ENCODE measurements around the gene SPRING1.
A peak's percentile ranks its signal among the peaks of the same experiment; 100 is the strongest.
"Not testable (repeated sequence)": the region's sequence is repeated elsewhere in the genome, so short reads cannot be mapped to it uniquely, and the experiment has no call there.

The SPRING1 gene

DNA sequence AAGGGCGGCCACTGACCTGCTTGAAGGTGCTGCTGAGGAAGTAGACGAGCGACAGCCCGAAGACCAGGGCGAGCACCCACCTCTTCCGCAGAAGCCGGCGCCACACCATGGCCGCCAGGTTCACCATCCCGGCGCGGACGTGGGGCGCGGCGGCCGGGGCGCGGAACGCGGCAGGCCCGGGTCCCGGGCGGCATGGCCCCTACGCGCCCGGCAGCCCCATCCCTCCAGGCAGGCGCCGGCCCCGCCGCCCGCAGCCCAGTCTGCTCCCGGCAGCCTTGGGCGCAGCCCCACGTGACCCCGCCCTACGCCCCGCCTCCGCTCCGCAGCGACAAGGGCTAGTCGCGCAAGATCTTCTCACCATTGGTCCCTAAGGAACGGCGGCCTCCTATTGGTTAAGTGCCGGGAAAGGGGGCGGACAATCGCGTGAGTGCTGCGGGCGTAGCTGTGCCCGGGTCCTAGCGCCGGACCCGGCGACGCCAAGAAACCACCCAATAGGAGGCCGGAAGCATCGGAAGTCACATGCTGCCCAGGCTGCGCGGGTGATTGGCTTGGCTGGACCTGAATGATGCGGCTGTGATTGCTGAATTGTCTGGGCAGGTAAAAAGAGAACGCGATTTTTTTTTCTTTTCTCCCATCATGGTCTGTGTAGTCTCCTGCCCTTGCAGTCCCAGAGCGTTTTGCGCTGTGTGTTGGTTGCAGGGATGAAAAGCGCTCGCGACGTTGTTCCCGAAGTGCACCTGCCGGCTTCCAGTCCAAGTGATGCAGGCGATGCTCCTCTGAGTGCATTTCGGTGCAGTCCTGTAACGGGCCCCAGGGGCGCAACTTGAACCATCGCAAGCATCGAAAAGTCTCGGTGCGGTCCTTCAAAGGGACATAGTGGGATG, at the start of gene SPRING1, which contains the start of gene RNFT2:
SPRING1 (minus strand) TSS at position 296 of the 884 bp plus-strand sequence; CDS start at position 127, 169 bp downstream.
RNFT2 (plus strand) TSS at position 542 of the 884 bp plus-strand sequence. CDS start 2,183 bp downstream, outside the sequence.
- DNase-seq, result peak; percentile 99

- DNase-seq, result peak; percentile 13
These were observed 46.4 kb upstream of the SPRING1 start for GRCh38 chr12:116784238-116784612.

DNA sequence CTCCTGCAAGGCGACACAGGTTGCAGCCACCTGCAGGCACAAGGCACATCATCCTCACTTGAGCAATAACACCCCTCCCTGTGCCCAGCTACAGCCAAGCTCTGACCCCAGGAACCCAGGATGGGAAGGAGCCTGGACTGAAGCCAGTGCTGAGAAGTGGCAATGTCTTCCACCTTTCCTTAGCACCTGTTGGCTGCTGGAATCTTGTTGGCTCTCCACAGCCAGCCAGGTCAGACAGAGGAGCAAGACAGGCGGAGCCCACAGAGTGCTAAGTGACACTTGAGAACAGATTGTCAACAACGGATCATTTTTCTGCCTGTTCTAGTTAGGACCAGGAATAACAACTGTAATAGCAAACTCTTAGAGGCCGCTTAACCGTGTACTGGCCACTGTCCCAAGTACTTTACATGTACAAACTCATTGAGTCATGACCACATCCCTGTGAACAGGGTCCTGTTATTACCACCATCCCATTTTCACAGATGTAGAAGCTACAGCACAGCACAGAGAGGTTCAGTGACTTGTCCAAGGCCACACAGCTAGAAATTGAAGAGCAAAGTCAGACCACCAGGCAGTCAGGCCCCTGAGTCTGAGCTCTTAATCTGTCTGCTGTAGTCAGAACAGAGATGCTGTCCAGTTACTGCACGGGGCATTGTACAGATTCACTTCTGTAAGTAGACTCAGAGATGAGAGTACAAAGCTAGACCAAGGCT, 45.8 kb upstream of the SPRING1 start:
- no peak for DNase-seq

GRCh38 chr12:116780942-116781341, 43.1 kb upstream of the SPRING1 start:
- no peak for DNase-seq

- no peak for DNase-seq
These were observed 41.7 kb upstream of the SPRING1 start for GRCh38 chr12:116779597-116779996.

DNA sequence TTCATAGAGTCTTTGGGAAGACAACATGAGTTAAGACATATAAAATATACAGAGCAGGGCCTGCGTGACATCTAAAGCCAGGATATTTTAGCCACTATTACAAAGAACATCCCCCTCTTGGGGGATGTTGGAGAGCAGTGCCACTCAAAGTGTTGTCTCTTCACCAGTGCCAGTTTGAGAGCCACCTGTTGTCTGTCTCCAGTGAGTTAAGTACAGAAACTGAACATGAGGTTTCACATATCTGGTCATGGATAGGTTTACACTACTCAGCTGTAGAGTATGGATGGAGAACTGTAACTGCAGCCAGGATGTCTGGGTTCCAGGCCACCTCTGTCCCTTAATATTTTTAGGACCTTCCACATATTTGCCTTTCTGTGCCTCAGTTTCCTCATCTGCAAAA, 39.4 kb upstream of the SPRING1 start:
- no peak for DNase-seq

GRCh38 chr12:116774020-116774419, 36.2 kb upstream of the SPRING1 start:
- no peak for DNase-seq

GRCh38 chr12:116773276-116773731, 35.4 kb upstream of the SPRING1 start:
- no peak for DNase-seq

DNA sequence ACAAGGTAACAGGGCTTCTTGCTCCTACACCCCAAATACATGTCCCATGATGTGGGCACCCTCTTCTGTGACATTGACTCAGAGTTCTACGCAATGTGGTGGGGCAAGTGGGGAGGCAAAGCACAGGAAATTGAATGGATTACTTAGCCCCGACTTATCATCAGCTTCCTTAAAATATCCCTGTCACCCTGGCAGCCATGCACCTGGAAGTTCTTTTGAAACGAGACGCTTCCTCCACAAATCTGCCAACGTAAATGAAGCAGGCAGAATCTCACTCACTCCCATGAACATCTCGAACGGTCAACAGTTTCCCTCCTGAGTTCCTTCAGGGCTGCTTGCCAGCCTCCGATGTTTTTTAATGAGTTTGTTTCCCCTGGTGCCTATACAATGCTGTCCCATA, 33.8 kb upstream of the SPRING1 start:
- no peak for DNase-seq

GRCh38 chr12:116766746-116767145, 28.9 kb upstream of the SPRING1 start:
- DNase-seq, result no peak

GRCh38 chr12:116766285-116766684, 28.4 kb upstream of the SPRING1 start:
- no peak for DNase-seq

DNA sequence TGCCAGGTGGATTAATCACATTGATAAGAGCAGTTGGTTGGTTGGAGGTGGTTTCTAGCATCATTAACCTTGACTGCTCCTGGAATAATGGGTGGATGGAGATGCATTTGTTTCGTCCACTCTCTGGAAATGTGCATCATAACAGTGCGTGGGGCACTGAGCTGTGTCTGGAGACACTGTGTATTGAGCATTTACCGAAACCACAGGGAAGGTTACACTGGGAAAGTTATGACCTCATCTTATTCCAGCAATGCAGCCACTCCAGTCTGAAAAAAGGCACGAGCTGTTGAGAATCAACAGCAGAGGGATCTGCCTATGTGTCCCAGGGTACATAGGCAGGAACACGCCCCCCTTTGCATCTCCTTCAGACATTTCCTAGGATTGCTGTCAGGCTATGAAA, 27.4 kb upstream of the SPRING1 start:
- no peak for DNase-seq

- DNase-seq, result no peak
These were observed 23.6 kb upstream of the SPRING1 start for GRCh38 chr12:116761499-116761898.

DNA sequence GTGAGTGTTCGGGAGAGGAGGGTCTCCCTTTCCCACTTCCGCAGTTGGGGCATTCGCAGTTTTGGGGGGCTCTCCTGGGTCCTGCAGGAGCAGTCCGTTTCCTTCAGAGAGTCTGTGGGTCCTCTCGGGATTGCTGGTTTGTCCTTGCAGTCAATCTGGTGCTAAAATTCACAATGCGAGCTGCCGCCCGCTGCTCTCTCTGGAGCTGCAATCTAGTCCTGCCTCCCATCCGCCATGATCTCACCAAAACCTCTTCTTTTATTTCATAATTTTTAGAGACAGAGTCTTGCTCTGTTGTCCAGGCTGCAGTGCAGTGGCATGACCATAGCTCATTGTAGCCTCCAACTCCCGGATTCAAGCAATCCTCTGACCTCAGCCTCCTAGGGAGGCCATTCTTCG, 22.8 kb upstream of the SPRING1 start:
- no peak for DNase-seq

- DNase-seq, result peak; percentile 44
These were observed 22.1 kb upstream of the SPRING1 start for GRCh38 chr12:116759783-116760621.

DNA sequence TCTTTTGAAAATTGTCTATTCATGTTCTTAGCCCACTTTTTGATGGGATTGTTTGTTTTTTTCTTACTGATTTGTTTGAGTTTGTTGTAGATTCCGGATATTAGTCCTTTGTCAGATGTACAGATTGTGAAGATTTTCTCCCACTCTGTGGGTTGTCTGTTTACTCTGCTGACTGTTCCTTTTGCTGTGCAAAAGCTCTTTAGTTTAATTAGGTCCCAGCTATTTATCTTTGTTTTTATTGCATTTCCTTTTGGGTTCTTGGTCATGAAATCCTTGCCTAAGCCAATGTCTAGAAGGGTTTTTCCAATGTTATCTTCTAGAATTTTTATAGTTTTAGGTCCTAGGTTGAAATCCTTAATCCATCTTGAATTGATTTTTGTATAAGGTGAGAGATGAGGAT, 16.9 kb upstream of the SPRING1 start:
- DNase-seq, result not testable (repeated sequence)

GRCh38 chr12:116754097-116754496, 16.2 kb upstream of the SPRING1 start:
- DNase-seq, result not testable (repeated sequence)

DNA sequence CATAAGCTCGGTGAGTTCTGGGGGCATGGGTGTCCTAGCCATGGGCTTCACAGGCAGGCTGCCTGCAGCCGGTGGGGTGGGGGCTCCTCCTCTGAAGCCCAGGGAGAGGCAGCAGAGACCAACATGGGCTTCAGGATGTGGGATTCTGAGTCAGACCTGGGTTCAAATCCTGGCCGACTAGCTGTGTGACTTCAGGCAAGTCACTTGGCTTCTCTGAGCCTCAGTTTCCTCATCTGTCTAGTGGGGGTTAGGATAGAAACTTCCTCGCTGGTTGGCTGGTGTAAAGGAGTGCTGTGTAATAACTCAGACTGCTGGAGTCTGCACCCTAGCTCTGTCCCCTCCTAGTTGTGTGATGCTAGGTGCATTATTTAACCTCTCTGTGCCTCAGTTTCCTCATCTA, 12.4 kb upstream of the SPRING1 start:
- DNase-seq, result no peak

DNA sequence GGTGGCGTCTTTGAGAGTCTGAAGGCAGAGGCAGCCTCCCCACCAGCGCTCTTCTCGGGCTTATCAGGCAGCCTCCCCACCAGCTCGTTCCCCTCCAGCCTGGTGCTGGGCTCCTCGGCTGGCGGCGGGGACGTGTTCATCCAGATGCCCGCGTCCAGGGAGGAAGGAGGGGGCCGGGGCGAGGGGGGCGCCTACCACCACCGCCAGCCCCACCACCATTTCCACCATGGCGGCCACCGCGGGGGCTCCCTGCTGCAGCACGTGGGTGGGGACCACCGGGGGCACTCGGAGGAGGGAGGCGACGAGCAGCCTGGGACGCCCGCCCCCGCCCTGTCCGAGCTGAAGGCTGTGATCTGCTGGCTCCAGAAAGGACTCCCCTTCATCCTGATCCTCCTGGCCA, 12.0 kb upstream of the SPRING1 start:
- DNase-seq, result no peak

DNA sequence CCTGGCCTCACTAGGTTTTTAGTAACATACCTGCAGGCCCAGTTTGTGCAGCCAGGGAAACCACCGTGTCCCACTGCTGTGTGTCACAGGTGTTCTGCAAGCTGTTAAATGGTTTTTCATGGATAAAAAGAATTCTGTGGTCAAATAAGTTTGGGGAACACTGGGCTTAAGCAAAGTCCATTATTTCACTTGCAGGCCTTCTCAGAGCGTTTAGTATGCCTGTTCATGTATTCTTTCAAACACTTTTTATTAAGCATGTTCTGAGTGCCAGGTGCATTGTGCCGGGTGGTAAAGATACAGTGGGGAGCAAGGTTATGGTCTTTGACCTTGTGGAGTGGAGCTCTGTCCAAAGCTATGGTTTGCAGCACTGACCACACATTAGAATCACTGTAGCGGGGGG, 7.7 kb upstream of the SPRING1 start:
- no peak for DNase-seq

DNA sequence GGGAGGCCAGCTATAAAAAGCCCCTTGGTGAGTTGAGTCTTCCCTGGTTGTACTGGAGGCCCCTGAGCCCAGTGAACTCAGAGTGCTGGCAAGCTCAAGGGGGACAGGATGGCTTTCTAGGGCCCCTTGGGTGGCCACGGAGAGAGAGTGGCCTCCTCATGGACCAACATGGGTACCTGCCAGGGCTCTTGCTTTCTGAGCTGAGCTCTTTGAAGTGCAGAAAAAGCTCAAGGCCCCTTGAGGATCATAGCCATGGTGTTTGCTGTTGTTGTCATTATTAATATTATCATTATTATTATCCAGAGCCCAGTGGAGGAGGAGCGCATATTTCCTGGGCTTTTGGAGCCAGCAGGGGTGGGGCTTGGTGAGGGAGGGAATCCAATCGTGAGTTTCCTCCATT, 6.9 kb upstream of the SPRING1 start:
- DNase-seq, result no peak

DNA sequence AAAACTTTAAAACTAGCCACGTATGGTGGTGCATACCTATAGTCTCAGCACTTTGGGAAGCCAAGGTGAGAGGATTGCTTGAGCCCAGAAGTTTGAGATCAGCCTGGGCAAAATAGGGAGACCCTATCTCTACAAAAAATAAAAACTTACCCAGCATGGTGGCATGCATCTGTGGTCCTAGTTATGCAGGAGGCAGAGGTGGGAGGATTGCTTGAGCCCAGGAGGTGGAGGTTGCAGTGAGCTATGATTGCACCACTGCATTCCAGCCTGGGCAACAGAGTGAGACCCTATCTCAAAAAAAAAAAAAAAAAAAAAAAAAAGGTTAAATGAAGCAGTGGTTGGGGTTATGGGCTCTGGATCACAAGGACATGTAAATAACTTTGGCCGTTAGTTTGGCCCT, 4.9 kb upstream of the SPRING1 start:
- not testable (repeated sequence) for DNase-seq

DNA sequence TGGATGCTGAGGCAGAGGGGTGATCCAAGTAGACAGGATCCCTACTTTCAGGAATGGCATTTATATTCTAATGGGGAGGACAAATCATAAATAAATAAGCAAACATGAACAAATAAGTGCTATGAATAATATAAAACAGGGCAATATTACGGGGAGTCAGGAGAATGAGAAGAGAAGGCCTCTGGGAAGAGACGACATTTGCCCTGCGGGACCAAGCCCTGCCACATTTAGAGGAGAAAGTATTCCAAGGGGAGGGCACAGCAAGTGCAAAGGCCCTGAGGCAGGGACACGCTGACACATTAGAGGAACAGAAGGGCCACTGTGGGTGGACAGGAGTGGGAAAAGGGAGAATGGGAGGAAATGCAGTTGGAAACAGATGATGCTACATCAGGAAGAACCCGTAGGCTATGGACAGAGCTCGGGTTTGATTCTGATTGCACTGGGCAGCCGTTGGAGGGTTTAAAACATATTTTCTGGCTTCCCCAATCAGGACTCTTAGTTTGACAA, 1.6 kb upstream of the SPRING1 start:
- no peak for DNase-seq

All from hematopoietic multipotent progenitor cell treated with erythropoietin and hydrocortisone succinate and interleukin-3 and kit ligand, for 6 days (in vitro differentiated cells).